NK-92 (cell line): ENCODE data around the gene PTH2.

Experiments used
- DNase-seq: peaks from one replicate; lab custom pipeline; 2025; ENCODE audit not compliant: unreplicated experiment; lab: John Stamatoyannopoulos, UW

Gene PTH2

DNA sequence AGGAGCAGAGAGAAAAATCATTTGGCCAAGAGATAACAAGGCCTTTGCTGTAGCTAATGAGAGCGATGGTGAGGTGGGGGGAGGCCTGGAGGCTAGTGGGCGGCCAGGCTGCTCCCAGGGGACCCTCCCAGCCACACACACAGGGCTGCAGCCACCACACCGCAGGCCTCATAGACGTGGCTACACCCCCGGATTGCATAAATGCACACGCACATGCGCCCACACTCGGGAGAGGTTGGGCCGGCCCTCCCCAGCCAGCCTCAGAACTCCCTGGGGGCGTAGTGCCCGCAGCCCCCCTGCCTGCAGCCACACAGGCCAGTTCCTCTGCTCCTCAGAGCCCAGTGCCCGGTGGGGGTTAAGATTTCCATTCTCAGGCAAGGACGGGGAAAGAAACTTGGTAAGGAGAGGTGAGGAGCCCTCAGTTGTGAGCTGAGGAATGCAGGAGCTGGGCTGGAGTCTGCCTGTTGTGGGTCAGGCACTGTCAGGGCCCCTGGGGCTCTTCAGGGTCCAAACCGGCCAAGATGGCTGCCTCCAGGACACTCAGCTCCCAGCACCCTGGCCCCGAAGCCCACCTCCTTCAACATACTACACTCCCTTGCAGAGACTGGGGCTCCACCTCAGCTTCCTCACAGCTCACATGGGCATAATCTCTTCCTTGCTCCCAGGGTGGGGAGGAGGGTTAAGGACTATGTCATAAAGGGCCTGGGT is 8.0 kb downstream of the PTH2 start:
- DNase-seq, result no peak

DNA sequence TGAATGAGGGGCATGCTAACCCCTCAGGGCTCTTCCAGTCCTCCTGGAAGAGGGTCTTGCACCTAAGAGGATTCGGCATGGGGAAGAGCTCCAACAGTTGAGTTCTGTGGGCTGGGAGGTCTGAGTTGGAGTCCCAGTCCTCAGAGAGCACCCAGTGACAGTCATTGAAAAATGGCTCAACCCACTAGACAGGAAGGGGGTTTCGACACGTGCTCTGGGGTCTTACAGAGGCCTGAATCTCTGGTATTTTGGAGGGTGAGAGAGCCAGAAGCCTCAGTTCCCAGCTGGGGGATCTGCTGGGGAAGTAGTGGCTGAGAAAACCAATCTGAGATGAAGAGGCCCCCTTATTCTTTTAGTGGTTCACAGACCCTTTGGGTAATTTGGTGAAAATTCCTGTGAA is 9.0 kb downstream of the PTH2 start:
- no peak for DNase-seq

DNA sequence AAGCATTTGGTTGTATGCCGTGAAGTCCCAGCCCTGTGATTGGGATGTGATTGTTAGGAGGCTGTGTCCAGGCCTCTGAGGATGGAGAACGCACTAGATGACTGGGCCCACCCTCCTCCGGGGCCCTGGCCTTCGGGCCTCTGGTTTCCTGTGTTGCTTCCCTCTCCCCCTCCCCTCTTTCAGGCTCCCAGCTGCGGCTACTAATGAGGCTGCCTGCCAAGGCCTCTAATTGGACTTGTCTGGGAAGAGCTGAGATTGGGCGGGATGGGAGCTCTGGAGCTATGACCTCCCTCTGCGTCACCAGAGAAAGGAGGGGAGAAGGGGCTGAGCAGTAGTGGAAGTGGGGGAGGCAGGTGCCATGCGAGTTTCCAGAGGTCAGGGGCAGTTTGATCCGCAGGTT is 9.9 kb downstream of the PTH2 start:
- no peak for DNase-seq

DNA sequence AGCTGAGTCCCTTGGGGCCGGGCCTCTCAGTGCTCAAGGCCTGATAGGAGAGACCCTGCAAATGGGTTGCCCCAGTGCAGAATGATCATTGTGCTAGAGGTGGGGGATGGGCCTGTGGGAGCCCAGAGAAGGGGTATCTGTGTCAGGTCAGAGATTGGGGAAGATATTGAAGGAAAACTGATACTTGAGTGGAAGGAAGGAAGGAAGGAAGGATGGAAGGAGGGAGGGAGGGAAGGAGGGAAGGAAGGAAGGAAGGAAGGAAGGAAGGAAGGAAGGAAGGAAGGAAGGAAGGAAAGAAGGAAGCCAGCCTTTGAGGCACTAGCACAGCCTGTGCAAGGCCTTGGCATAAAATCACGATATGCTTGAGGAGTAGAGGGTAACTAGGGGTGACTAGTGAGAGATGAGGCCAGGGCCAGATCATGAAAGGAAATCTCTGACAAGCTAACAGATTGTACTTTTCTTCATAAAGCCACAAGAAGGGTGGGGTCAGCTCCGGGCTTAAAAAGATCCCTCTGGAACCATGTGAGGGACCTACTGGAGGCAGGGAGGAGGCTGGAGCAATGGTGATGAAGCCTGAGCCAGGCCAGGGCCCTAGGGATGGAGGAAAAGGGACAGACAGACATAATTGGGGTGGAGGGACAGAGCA is 11.4 kb downstream of the PTH2 start:
- no peak for DNase-seq

DNA sequence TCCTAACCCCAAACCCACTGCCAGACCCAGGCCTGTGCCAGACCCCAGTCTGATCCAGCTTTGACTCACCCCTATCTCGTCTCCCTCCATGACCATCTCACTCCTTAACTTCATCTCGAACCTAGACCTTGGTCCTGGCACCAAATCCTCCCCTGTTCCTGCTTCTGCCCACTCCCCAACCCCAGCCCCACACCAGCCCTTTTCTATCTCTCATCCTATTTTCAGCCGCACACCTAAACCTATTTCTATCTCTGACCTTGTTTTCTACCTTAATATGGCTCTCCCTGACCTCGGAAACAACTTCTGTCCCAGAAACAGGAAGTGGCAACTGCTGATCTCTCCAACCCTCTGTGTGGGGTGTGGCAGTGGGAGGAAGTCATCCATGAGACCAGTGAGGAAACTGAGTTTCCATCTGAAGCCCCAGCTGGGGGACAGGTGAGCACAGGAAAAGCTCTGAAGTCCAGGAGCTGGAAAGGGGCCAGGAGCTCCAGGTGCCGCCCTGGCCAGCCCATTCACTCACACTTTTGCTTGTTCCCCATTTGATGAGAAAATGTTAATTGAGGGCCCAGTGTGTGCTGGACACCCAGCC is 13.7 kb downstream of the PTH2 start:
- DNase-seq, result no peak

DNA sequence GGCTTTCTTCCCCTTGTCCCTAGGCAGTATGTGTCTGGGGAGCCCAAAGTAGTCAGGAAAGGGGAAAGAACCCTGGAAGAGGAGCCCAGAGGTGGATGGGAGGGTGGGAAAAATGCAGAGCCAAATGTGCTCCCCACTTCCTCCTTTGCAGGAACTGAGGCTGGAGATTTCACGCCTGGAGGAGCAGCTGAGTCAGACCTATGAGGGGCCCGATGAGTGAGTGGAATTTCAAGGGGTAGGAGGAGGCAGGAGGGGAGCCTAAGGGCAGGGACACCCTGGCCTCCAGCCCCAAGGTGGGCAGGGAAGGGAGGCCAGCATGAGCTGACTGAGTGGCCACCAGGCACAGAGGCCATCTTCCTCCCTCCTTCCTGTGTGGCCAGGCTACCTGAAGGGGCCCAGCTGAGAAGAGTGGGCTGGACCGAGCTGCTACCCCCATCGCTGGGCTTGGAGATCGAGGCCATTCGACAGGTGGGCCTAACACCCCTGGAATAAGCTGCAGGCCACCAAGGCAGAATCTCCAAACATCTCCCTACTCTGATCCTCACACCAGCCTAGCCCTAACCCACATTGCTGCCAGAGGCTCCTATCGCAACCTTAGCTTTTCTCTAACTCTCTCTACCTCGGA is 14.3 kb downstream of the PTH2 start:
- DNase-seq, result no peak

DNA sequence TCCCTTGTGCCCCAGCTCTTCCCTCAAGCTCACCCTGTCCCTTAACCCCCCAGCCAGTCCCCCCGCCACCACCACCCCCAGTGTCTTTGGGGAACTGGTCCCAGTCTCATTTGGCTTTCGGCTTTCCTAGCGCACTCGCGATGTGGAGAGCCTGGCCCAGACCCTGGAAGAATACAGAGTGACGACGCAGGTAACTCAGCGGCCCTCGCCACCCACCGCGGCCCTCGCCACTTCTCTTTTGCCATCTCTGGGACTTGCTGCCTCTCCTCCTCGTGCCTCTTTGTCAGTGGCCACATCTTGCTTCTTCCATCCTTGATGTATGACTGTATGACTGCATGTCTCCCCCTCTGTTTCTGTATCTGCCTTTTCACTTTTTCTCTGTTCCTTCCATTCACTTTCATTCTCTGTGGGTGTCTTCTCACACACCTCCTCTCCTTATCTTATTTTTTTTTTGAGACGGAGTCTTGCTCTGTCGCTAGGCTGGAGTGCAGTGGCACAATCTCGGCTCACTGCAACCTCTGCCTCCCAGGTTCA is 15.7 kb downstream of the PTH2 start:
- no peak for DNase-seq

DNA sequence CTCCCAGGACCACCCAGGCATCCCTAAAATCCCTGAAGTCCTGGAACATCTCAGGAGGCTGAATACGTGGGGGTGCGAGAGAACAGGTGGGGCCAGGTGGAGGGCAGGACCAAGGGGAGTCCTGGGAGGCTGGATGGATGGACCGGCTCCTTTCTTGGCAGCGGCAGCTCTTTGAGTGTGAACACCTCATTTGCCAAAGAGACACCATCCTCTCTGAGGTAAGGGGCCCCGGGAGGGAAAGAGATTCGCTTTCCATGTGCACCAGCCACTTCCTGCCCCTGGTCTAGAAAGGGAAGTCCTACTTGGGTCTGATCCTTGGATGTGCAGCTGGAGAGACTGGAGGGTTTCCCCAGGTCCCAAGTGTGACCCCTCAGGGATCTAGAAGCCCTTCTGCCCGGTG is 16.2 kb downstream of the PTH2 start:
- no peak for DNase-seq

DNA sequence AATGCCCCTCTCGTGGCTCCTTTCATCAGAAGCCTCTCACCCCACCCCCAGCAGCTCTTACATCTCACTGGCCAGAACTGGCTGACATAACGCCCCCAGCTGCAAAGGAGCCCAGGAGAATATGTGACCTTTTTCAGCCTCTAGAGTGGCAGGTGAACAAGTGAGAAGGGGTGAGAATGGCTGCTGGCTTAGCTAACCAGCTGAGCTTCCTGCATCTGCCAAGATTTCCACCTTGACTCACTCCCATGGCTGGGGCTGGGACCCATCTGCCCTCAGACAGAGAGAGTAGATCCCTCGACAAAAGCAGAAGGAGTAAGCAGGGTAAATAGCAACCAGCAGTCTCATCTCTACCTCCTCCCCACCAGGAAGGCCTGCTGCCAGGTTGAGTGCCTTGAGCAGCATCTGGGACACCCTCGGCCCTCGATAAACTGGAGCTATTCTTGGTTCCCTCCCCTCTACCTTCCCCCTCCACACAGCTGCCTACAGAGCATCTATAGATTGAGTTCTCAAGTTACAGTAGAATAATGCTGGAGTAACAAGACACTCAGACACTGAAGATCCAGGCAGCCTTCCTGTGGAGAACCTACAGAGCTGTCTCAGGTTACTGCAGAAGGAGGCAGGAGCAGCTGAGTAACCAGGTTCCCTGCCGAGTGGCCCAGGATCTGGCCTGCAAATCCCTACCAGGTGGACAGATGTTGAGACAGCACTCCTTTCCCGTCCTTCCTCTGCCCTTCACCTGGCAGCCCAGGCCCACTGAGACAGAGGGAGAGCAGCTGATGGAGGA is 19.6 kb downstream of the PTH2 start:
- DNase-seq, result no peak

DNA sequence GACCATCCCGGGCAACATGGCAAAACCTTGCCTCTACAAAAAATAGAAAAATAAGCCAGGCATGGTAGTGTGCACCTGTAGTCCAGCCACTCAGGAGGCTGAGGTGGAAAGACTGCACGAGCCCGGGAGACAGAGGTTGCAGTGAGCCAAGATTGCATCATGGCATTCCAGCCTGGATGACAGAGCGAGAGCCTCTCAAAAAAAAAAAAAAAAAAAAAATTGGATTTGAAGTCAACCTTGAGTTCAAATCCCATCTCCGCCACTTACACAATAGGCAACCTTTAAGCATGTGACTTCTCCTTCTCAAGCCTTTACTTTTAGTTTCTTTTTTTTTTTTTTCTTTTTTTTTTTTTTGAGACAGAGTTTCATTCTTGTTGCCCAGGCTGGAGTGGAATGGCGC is 23.2 kb downstream of the PTH2 start:
- no peak for DNase-seq

DNA sequence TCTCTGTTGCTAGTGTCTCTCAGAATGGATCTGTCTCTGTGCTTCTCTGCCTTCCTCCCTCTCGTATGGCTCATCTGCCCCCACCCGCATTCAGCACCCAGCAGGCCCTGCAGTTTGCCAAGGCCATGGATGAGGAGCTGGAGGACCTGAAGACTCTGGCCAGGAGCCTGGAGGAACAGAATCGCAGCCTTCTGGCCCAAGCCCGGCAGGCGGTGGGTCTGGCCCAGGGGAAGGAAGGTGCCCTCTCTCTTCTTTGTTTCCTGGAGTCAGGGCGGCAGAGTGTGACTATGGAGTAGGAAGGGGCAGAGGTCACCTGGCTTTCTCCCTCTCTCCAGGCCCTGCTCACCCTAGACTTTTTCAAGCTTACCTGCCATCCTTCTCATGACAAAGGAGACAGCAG is 24.3 kb downstream of the PTH2 start:
- DNase-seq, result no peak

DNA sequence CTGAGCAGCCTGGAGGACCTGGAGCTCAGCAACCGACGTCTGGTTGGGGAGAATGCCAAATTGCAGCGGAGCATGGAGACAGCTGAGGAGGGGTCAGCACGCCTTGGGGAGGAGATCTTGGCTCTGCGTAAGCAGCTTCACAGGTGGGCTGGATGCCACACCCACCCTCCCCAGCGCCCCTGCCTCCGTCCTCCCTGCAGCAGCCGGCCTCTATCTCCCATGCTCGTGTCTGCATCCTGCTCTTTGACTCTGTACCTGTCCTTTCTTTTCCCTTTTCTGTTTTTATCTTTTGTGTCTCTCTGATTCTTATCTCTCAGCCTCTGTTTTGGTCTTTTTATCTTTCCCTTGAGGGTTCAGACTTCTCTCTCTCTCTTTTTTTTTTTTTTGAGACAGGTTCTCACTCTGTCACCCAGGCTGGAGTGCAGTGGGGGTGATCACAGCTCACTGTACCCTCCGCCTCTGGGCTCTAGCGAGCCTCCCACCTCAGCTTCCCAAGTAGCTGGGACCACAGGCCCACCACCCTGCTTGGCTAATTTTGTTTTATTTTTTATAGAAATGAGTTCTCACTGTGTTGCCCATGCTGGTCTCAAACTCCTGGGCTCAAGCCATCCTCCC is 25.1 kb downstream of the PTH2 start:
- DNase-seq, result no peak

DNA sequence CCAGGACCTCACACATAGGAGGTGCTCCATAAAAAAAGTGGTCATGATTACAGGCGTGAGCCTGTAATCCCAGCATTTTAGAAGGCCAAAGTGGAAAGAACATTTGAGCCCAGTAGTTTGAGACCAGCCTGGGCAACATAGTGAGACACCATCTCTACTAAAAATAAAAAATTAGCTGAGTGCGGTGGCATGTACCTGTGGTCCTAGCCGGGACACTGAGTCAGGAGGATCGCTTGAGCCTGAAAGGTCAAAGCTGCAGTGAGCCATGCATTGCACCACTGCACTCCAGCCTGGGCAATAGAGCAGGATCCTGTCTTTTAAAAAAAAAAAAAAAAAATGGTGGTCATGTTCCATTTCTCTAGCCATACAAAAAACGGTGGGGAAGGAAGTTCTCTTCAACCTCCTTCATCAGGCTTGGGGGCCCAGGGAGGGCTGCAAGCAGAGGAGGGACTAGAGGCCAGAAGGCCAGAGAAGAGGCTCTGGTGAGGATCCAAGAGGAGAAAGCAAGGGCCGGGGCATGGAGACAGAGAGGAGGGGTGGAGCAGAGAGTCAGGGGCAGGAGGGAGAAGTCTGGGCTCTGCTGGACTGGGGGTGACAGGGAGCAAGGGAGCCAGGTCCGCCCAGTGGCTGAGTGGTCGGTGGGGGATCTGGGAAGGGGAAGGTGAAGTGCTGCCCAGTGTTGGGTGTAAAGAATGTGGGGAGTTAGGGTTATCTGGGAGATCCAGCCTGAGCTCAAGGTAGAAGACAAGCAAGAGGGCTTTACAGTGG is 26.3 kb downstream of the PTH2 start:
- no peak for DNase-seq

DNA sequence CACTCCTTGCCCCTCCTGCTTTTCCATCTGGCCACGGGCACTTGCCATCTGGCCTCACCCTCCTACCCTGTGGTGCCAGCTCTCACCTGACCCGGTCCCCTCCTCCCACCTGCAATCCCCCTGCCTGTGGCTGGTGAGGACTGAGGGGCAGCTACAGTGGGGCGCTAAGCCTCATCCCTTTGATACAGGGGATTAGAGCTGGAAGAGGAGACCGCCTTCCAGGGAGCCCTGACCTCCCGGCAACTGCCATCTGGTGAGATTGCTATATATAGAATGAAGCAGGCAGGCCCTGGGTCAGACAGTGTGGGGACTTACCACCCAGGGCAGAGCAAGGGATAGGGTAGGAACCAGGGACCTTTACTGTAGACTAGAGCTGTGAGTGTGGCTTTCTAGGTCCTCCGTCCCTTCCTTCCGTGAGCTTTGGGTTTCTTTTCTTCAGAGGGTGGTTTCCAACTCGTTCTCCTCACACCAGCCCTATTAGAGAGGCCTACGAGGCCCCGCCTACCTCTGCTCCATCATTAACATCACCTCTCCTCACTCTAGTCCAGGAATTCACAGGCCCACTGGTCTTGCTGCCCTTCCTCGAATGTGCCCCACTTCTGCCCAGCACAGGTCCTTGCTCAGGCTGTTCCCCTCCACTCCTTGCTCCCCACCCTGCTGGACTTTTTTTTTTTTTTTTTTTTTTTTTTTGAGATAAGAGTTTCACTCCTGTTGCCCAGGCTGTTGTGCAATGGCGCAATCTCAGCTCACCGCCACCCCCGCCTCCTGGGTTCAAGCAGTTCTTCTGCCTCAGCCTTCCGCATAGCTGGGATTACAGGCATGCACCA is 27.4 kb downstream of the PTH2 start:
- DNase-seq, result no peak

DNA sequence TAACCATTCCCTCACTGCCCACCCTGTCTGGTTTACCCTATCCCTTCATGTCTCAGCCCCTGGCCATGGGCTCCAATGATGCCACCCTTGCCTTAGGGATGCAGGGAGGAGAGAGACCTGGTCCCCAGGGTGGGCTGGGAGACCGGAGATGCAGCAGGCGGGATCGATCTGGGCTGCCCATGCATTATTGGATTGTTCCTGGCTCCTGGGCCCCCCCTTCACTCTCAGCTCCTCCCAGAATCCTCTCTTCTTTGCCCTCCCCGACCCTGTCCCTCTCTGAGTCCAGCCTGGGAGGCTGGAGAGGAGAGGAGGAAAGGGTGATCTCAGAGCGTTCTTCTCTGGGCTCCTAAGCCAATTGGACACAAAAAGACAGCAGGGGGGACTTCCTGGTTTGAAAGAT is 29.4 kb downstream of the PTH2 start:
- DNase-seq, result no peak

DNA sequence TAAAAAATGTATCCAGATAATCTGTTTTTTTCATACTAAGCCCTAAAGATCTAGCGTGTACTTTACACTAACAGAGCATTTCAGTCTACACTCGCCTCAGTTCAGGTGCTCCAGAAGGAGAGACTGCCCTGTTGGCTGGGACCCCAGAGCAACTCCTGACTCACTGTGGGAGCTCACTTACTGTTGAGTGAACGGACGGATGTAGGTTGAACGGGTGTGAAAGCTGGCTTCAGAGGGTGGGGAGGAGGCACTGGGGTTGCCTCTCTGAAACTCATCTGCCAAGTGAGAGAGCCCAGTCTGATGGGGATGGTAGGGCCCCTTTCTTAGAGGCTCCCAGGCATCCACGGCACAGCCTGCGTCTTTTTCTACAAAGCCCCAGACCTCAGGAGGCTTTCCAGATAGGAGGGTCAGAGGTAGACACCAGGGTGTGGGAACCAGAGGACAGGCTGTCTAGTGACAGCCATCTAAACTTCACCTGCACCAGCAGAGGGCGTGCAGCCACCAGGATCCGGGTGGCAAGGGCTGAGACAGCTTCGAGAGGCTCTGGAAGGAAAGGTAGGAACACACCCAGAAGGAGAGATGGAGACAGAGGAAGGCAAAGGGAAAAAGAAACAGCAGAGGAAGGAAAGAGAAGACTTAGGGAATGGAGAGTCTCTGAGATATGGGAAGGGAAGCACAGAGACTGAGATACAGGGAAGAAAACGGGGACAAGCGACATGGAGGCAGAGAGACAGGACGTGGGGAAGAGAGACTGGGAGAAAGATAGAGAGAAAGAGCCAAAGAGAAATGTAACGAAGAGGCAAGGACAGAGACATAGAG is 31.5 kb downstream of the PTH2 start:
- no peak for DNase-seq

DNA sequence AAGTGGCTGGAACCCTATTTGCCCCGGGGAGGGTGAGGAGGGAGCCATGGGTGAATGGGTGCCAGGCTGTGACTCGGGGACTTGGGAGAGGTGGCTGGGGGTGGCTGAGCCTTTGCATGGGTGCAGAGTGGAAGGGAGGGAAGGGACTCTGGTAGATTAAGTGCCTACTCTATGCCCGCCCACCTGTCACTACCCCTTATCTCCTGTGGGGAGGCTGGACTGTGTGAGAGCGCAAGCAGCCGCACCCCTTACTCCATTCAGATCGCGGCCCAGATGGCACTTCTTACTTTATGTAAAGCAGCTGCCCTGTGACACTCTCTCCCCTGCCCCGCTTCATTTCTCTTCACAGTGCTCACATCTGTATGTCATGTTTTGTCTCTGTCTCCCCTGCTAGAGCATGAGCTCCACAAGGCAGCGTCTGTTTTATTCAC is 32.3 kb downstream of the PTH2 start:
- no peak for DNase-seq
